ENCODE data around the gene KRT6C.

The KRT6C gene

DNA sequence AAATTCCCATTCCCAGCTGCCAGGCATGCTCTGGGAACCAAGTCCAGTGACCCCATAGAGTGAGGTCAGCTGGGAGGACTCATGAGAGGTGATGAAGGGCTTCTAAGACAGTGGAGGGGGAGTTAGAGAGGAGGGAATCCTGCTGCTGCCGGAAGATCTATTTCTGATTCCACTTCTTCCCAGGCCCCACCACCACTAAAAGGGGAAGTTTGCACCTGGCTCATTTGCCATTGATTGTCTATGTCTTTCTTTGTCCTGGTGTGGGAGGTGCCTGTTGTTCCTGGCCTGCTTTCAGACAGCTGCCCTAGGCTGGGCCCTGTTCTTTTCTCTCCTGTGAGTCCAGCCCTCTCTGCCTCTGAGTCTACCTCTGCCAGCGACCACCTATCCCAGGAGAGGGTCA is 22.4 kb upstream of the KRT6C start:
- TF ChIP-seq NFIC (IDR thresholded peaks at IDR 0.05), result no peak
- TF ChIP-seq RAD21 (IDR thresholded peaks at IDR 0.05; ENCODE audit: low read depth), result no peak
- no peak for TF ChIP-seq TAF1 (IDR thresholded peaks at IDR 0.05; ENCODE audit: low read depth)
- no peak for TF ChIP-seq TCF12 (IDR thresholded peaks at IDR 0.05; ENCODE audit: low read depth)
- no peak for TF ChIP-seq CEBPB (IDR thresholded peaks at IDR 0.05)
- TF ChIP-seq CREB1 (IDR thresholded peaks at IDR 0.05; ENCODE audit: low read depth), result no peak
- no peak for TF ChIP-seq ZBTB7A (IDR thresholded peaks at IDR 0.05; ENCODE audit: low read depth)
- TF ChIP-seq, protein P1, sequence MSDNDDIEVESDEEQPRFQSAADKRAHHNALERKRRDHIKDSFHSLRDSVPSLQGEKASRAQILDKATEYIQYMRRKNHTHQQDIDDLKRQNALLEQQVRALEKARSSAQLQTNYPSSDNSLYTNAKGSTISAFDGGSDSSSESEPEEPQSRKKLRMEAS (IDR thresholded peaks at IDR 0.05), result no peak
- TF ChIP-seq EP300 (IDR thresholded peaks at IDR 0.05; ENCODE audit: borderline replicate concordance), result no peak
- TF ChIP-seq YY1 (IDR thresholded peaks at IDR 0.05; ENCODE audit: low read depth), result no peak
- TF ChIP-seq TEAD4 (IDR thresholded peaks at IDR 0.05), result no peak
- TF ChIP-seq, protein P2, sequence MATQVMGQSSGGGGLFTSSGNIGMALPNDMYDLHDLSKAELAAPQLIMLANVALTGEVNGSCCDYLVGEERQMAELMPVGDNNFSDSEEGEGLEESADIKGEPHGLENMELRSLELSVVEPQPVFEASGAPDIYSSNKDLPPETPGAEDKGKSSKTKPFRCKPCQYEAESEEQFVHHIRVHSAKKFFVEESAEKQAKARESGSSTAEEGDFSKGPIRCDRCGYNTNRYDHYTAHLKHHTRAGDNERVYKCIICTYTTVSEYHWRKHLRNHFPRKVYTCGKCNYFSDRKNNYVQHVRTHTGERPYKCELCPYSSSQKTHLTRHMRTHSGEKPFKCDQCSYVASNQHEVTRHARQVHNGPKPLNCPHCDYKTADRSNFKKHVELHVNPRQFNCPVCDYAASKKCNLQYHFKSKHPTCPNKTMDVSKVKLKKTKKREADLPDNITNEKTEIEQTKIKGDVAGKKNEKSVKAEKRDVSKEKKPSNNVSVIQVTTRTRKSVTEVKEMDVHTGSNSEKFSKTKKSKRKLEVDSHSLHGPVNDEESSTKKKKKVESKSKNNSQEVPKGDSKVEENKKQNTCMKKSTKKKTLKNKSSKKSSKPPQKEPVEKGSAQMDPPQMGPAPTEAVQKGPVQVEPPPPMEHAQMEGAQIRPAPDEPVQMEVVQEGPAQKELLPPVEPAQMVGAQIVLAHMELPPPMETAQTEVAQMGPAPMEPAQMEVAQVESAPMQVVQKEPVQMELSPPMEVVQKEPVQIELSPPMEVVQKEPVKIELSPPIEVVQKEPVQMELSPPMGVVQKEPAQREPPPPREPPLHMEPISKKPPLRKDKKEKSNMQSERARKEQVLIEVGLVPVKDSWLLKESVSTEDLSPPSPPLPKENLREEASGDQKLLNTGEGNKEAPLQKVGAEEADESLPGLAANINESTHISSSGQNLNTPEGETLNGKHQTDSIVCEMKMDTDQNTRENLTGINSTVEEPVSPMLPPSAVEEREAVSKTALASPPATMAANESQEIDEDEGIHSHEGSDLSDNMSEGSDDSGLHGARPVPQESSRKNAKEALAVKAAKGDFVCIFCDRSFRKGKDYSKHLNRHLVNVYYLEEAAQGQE (IDR thresholded peaks at IDR 0.05; ENCODE audit: low read depth), result no peak
- no peak for TF ChIP-seq FOXM1 (IDR thresholded peaks at IDR 0.05; ENCODE audit: borderline replicate concordance, low read depth)
- TF ChIP-seq USF1 (IDR thresholded peaks at IDR 0.05), result no peak
- no peak for TF ChIP-seq EGR1 (IDR thresholded peaks at IDR 0.05)

GRCh38 chr12:52495389-52495788 is 21.8 kb upstream of the KRT6C start:
- TF ChIP-seq USF1 (IDR thresholded peaks at IDR 0.05) (no peak), FOXM1 (IDR thresholded peaks at IDR 0.05; ENCODE audit: borderline replicate concordance, low read depth) (no peak), TAF1 (IDR thresholded peaks at IDR 0.05; ENCODE audit: low read depth) (no peak), TCF12 (IDR thresholded peaks at IDR 0.05; ENCODE audit: low read depth) (no peak), NFIC (IDR thresholded peaks at IDR 0.05) (peak; percentile 66), EP300 (IDR thresholded peaks at IDR 0.05; ENCODE audit: borderline replicate concordance) (no peak), CEBPB (IDR thresholded peaks at IDR 0.05) (no peak), CREB1 (IDR thresholded peaks at IDR 0.05; ENCODE audit: low read depth) (no peak), RAD21 (IDR thresholded peaks at IDR 0.05; ENCODE audit: low read depth) (peak; percentile 19; the same call in 1 of the 2 replicates), YY1 (IDR thresholded peaks at IDR 0.05; ENCODE audit: low read depth) (0 out of 2 replicates have a peak, but pooled peaks have one; percentile 21), ZBTB7A (IDR thresholded peaks at IDR 0.05; ENCODE audit: low read depth) (no peak), TEAD4 (IDR thresholded peaks at IDR 0.05) (no peak)
- TF ChIP-seq, protein P2 (IDR thresholded peaks at IDR 0.05; ENCODE audit: low read depth), result no peak
- TF ChIP-seq, protein P1 (IDR thresholded peaks at IDR 0.05), result peak; percentile 70

- TF ChIP-seq RAD21 (IDR thresholded peaks at IDR 0.05; ENCODE audit: low read depth) (no peak), TAF1 (IDR thresholded peaks at IDR 0.05; ENCODE audit: low read depth) (no peak), YY1 (IDR thresholded peaks at IDR 0.05; ENCODE audit: low read depth) (no peak), EP300 (IDR thresholded peaks at IDR 0.05; ENCODE audit: borderline replicate concordance) (no peak), NFIC (IDR thresholded peaks at IDR 0.05) (no peak), USF1 (IDR thresholded peaks at IDR 0.05) (no peak), CEBPB (IDR thresholded peaks at IDR 0.05) (peak; percentile 94), TEAD4 (IDR thresholded peaks at IDR 0.05) (peak; percentile 54), CREB1 (IDR thresholded peaks at IDR 0.05; ENCODE audit: low read depth) (no peak)
Measured at GRCh38 chr12:52494518-52494917, 20.9 kb upstream of the KRT6C start.

DNA sequence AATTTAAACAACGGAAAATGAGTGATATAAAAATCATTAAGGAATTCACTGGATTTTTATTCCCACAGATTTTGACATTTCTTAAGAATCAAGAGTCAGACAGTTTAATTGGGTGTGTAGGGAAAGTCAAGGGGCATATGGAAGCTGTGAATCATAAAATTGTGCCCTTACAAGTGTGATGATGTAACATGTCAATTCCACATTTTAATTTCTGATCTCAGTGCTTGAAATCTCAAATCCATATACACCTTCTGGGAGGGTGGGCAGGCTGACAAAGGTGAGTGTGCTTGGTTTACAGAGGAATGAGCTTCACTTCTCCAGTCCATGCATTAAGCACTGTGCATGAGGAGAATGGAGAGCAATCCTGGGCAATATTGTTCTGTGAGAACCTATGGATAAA is 20.5 kb upstream of the KRT6C start:
- TF ChIP-seq, protein P2 (IDR thresholded peaks at IDR 0.05; ENCODE audit: low read depth), result no peak
- TF ChIP-seq TAF1 (IDR thresholded peaks at IDR 0.05; ENCODE audit: low read depth) (no peak), RAD21 (IDR thresholded peaks at IDR 0.05; ENCODE audit: low read depth) (no peak), TEAD4 (IDR thresholded peaks at IDR 0.05) (no peak), CEBPB (IDR thresholded peaks at IDR 0.05) (no peak), NFIC (IDR thresholded peaks at IDR 0.05) (no peak), TCF12 (IDR thresholded peaks at IDR 0.05; ENCODE audit: low read depth) (no peak), USF1 (IDR thresholded peaks at IDR 0.05) (no peak), YY1 (IDR thresholded peaks at IDR 0.05; ENCODE audit: low read depth) (no peak), CREB1 (IDR thresholded peaks at IDR 0.05; ENCODE audit: low read depth) (no peak), EGR1 (IDR thresholded peaks at IDR 0.05) (no peak), ZBTB7A (IDR thresholded peaks at IDR 0.05; ENCODE audit: low read depth) (no peak), EP300 (IDR thresholded peaks at IDR 0.05; ENCODE audit: borderline replicate concordance) (no peak), FOXM1 (IDR thresholded peaks at IDR 0.05; ENCODE audit: borderline replicate concordance, low read depth) (no peak)
- TF ChIP-seq, protein P1 (IDR thresholded peaks at IDR 0.05), result no peak
